HepG2 (cell line): ENCODE measurements around the gene CASZ1. TPM values are rescaled to one million over a fixed set of nuclear protein-coding genes. Genes with fewer than 3 reads are reported as not detected.

ENCODE experiments used
- ATAC-seq: fragments of 200-7000 bp; cut with Tn5 transposase; 3 replicates; pipeline ENCODE4 v1.9.1; 2020; ENCODE audit warnings: mild to moderate bottlenecking, moderate library complexity
- BruUV-seq: library from RNA; stranded (reverse); fragments of 400-500 nt; replicated peaks from 2 replicates; lab custom pipeline; 2021; lab: Mats Ljungman, UMichigan
- CTCF ChIA-PET: fragments of 300-600 bp; formaldehyde crosslinking; extraction: SDS; loops from one replicate; lab custom pipeline; 2021; ENCODE audit warnings: low total read pairs, inconsistent platforms, low intra/inter-chr PET ratio; lab: Yijun Ruan, JAX
- POLR2A ChIA-PET: fragments of 350-600 bp; sonication (Branson Sonifier 250); formaldehyde crosslinking; loops from one replicate; lab custom pipeline; 2020; ENCODE audit warnings: antibody characterized with exemption, inconsistent platforms; lab: Yijun Ruan, JAX
- DNase-seq: peaks from one replicate; pipeline ENCODE4 v3.0.0-alpha.2; 2015; ENCODE audit warnings: low spot score
- FAIRE-seq: peaks from 3 replicates; lab custom pipeline; 2011; peaks lifted over from hg19 to GRCh38; lab: Jason Lieb, UNC
- H2AFZ ChIP-seq: one replicate; pipeline ENCODE4 v1.6.1; 2011; ENCODE audit warnings: low read length, inconsistent platforms
- H3K27ac ChIP-seq: fragments of 300-600 bp; 3 replicates; pipeline ENCODE4 v1.8.0; 2011; ENCODE audit warnings: mixed run types, mild to moderate bottlenecking, mixed read lengths, low read length, inconsistent platforms; ENCODE audit not compliant: insufficient read depth; ENCODE audit errors: extremely low read length
- H3K27me3 ChIP-seq, 2 experiments: fragments of 200-600 bp in 1 of 2; 2 replicates in 1 of 2; 3 replicates in 1 of 2; pipeline versions ENCODE4 v1.6.0 to v1.8.0; 2011; ENCODE audit warnings: low read length in 2 of 2, mild to moderate bottlenecking in 2 of 2, moderate library complexity in 2 of 2, inconsistent platforms in 1 of 2; ENCODE audit not compliant: insufficient read depth in 2 of 2, control insufficient read depth in 1 of 2
- H3K36me3 ChIP-seq, 2 experiments: fragments of 200-600 bp in 1 of 2; replicated peaks in 1 of 2; 2 replicates in 1 of 2; 3 replicates in 1 of 2; pipeline versions ENCODE4 v1.5.1 to v1.8.0; 2011; ENCODE audit warnings: low read length in 2 of 2, inconsistent platforms in 1 of 2; ENCODE audit not compliant: insufficient read depth in 2 of 2, control insufficient read depth in 1 of 2
- H3K4me1 ChIP-seq: 2 replicates; pipeline ENCODE4 v1.5.1; 2012; ENCODE audit warnings: low read length, inconsistent platforms; ENCODE audit not compliant: insufficient read depth
- H3K4me2 ChIP-seq: 2 replicates; pipeline ENCODE4 v1.6.0; 2011; ENCODE audit warnings: low read depth, low read length, inconsistent platforms
- H3K4me3 ChIP-seq, 3 experiments: fragments of 200-600 bp in 1 of 3; sonication (generic), shearing (Covaris generic) in 1 of 3; replicated peaks in 1 of 3; 2 replicates each; pipeline ENCODE4 v1.5.1; 2011 to 2016; ENCODE audit warnings: low read length in 3 of 3, inconsistent platforms in 2 of 3, low read depth in 2 of 3, mild to moderate bottlenecking in 2 of 3, control low read depth in 1 of 3, mixed read lengths in 1 of 3; ENCODE audit not compliant: insufficient read depth in 1 of 3
- H3K79me2 ChIP-seq: one replicate; pipeline ENCODE4 v1.6.1; 2011; ENCODE audit warnings: low read length, inconsistent platforms; ENCODE audit not compliant: insufficient read depth
- H3K9ac ChIP-seq: 2 replicates; pipeline ENCODE4 v1.6.0; 2011; ENCODE audit warnings: mild to moderate bottlenecking, low read depth, low read length, inconsistent platforms; ENCODE audit not compliant: insufficient read depth
- H3K9me3 ChIP-seq: 2 replicates; pipeline ENCODE4 v1.5.1; 2012; ENCODE audit warnings: mild to moderate bottlenecking, low read length
- H4K20me1 ChIP-seq: 2 replicates; pipeline ENCODE4 v1.6.0; 2011; ENCODE audit warnings: inconsistent platforms, mild to moderate bottlenecking, low read length, moderate library complexity; ENCODE audit not compliant: insufficient read depth
- CEBPG ChIP-seq: IDR thresholded peaks from 2 replicates; pipeline ENCODE4 v1.6.1; 2016
- HNF4A ChIP-seq: sonication (generic); formaldehyde crosslinking; IDR thresholded peaks from 2 replicates; pipeline ENCODE4 v1.4.0; 2020; ENCODE audit warnings: missing genetic modification reagents
- KDM1A ChIP-seq: IDR thresholded peaks from 2 replicates; pipeline ENCODE4 v1.6.1; 2016; ENCODE audit warnings: missing compliant biosample characterization
- ZHX1 ChIP-seq: sonication (generic); formaldehyde crosslinking; IDR thresholded peaks from 2 replicates; pipeline ENCODE4 v1.8.1; 2022; ENCODE audit warnings: low read depth, mild to moderate bottlenecking, missing genetic modification reagents
- ZMYM3 ChIP-seq: sonication (generic); formaldehyde crosslinking; IDR thresholded peaks from 2 replicates; pipeline ENCODE4 v1.5.1; 2020; ENCODE audit warnings: mild to moderate bottlenecking, missing genetic modification reagents
- ZNF629 ChIP-seq: sonication (generic); formaldehyde crosslinking; conservative IDR thresholded peaks from 2 replicates; pipeline ENCODE4 v1.5.0; 2020; ENCODE audit warnings: missing genetic modification reagents
- WGBS: methylation state at CpG from one replicate; pipeline ENCODE4 v1.1.6; 2017; ENCODE audit warnings: low lambda C conversion rate; 5-methylcytosine and 5-hydroxymethylcytosine counted together
- in situ Hi-C: cut with HindIII; loops from 2 replicates; pipeline ENCODE4 v1.10.0; 2017; ENCODE audit warnings: low pct_unique_long_range_greater_than_20kb; ENCODE audit not compliant: extremely low pct_ligation_motif_present
- intact Hi-C: fragments of 100-400 bp; cut with micrococcal nuclease; formaldehyde crosslinking; loops from one replicate; pipeline ENCODE4 v1.10.0; 2022; ENCODE audit not compliant: unreplicated experiment
- polyA plus RNA-seq, 8 experiments: library from polyadenylated mRNA; depleted of rRNA in 3 of 8; stranded (reverse) in 7 of 8; unstranded in 1 of 8; fragments of >200 nt; fragmentation: Illumina TruSeq in 4 of 8; extraction: Trizol in 4 of 8; gene quantifications; 2 replicates each; pipeline versions ENCODE4 v1.2.1 to v1.2.3, GENCODE V29; 2011 to 2016; ENCODE audit warnings: low read depth in 4 of 8, missing spikeins in 1 of 8, mixed read lengths in 1 of 8; ENCODE audit not compliant: insufficient read depth in 1 of 8
- total RNA-seq, 5 experiments: library from RNA; depleted of rRNA; stranded (reverse); fragments of >200 nt; fragmentation: Illumina TruSeq; extraction: Trizol; gene quantifications; 2 replicates each; pipeline ENCODE4 v1.2.3, GENCODE V29; 2016; ENCODE audit warnings: low read depth in 1 of 5
- TF ChIP-seq, protein P1 (sequence below): sonication (generic); formaldehyde crosslinking; IDR thresholded peaks from 2 replicates; pipeline ENCODE4 v1.4.0; 2020; ENCODE audit warnings: mild to moderate bottlenecking, missing genetic modification reagents

CASZ1 gene
- total and polyA plus RNA-seq, 2 of the 13 experiments (the other 11 are each of a cell fraction or from before 2014, with no cell fraction given): 1.9 to 3.7 TPM

DNA sequence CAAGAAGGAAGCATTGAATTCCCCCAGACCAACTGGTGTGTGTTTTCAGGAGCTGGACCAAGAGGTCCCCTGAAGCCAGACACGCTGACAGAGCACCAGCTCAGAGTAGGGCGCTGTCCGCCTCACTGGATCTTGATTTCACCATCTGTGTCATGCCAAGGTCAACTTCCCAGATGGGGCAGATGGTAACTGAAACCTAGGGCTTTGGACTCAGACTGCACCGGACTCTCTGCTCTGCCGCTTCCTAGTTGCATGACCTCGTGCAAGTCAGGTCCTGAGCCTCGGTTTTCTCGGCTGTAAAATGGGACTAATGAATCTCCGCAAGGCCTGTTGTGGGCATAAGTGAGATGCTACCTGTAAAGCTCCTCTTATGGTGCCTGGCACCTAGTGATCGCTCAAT lies 17.9 kb upstream of the CASZ1 start:
- ATAC-seq (peak; percentile 36), FAIRE-seq (no peak), DNase-seq (no peak)
- H4K20me1 ChIP-seq: no peaks in the 10 kb centered on the region
- H3K79me2 ChIP-seq: no peaks in the 10 kb centered on the region
- H2AFZ ChIP-seq: no peak overlapping the region
- ChIA-PET POLR2A (no interaction called here), CTCF (no interaction called here)
- 13% methylated on average over 5 of the region's 10 CpGs for WGBS
- H3K4me3 ChIP-seq: no peak overlapping the region
- intact Hi-C loops (no loop called here), in situ Hi-C loops (no loop called here)
- no TSS peak for BruUV-seq
- H3K27ac ChIP-seq: no peak overlapping the region
- H3K27me3 ChIP-seq: peaks cover 18 to 47% of the 10 kb centered on the region in 2 experiments
- peaks cover 14% of the 10 kb centered on the region for H3K4me1 ChIP-seq
- no peak overlapping the region for H3K9ac ChIP-seq
- no peaks in the 10 kb centered on the region for H3K36me3 ChIP-seq
- H3K9me3 ChIP-seq: no peaks in the 10 kb centered on the region
- TF ChIP-seq ZHX1 (CRISPR knock-in tag): no peak
- TF ChIP-seq, protein P1, sequence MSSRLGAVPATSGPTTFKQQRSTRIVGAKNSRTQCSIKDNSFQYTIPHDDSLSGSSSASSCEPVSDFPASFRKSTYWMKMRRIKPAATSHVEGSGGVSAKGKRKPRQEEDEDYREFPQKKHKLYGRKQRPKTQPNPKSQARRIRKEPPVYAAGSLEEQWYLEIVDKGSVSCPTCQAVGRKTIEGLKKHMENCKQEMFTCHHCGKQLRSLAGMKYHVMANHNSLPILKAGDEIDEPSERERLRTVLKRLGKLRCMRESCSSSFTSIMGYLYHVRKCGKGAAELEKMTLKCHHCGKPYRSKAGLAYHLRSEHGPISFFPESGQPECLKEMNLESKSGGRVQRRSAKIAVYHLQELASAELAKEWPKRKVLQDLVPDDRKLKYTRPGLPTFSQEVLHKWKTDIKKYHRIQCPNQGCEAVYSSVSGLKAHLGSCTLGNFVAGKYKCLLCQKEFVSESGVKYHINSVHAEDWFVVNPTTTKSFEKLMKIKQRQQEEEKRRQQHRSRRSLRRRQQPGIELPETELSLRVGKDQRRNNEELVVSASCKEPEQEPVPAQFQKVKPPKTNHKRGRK: no peak
- TF ChIP-seq ZNF629 (CRISPR knock-in tag): peak; percentile 95
- peak; percentile 81 for TF ChIP-seq ZMYM3 (CRISPR knock-in tag)
- TF ChIP-seq KDM1A (CRISPR knock-in tag): peak; percentile 82; the same call in 1 of the 2 replicates
- TF ChIP-seq HNF4A: peak; percentile 6; the same call in 1 of the 2 replicates
- TF ChIP-seq CEBPG (CRISPR knock-in tag): 0 out of 2 replicates have a peak, but pooled peaks have one; percentile 5
- H3K4me2 ChIP-seq: no peak overlapping the region
